GM12878 (cell line): ENCODE results near the gene PPIE. TPM values are rescaled to one million over a fixed set of nuclear protein-coding genes. Genes with fewer than 3 reads are reported as not detected.

Experiments used
- ATAC-seq: fragments of 200-7000 bp; cut with Tn5 transposase; 3 replicates; pipeline ENCODE4 v1.9.1; 2020; ENCODE audit warnings: mild to moderate bottlenecking, moderate library complexity
- BruUV-seq: library from RNA; stranded (reverse); fragments of 400-500 nt; replicated peaks from 2 replicates; lab custom pipeline; 2021; lab: Mats Ljungman, UMichigan
- CTCF ChIA-PET: fragments of 300-600 bp; sonication (Branson Sonifier 250); formaldehyde crosslinking; extraction: SDS; loops from one replicate; lab custom pipeline; 2021; ENCODE audit warnings: inconsistent platforms; lab: Yijun Ruan, JAX
- POLR2A ChIA-PET: fragments of 350-600 bp; formaldehyde crosslinking; extraction: SDS; loops from one replicate; lab custom pipeline; 2021; ENCODE audit warnings: inconsistent platforms; lab: Charles Lee
- RAD21 ChIA-PET: fragments of 300-600 bp; sonication (Branson Sonifier 250); formaldehyde crosslinking; loops from one replicate; lab custom pipeline; 2023; ENCODE audit warnings: antibody characterized with exemption; ENCODE audit not compliant: unreplicated experiment; lab: Charles Lee
- SMC1A ChIA-PET: fragments of 300-600 bp; sonication (Branson Sonifier 250); formaldehyde crosslinking; loops from one replicate; lab custom pipeline; 2023; ENCODE audit not compliant: unreplicated experiment, uncharacterized antibody; lab: Charles Lee
- DNase-seq: peaks from one replicate; pipeline ENCODE4 v3.0.0-alpha.2; 2011; ENCODE audit warnings: low read depth, low spot score
- FAIRE-seq: peaks from 3 replicates; lab custom pipeline; 2011; peaks lifted over from hg19 to GRCh38; lab: Jason Lieb, UNC
- H2AFZ ChIP-seq: 2 replicates; pipeline ENCODE4 v1.6.0; 2011; ENCODE audit warnings: low read depth, low read length, control low read depth; ENCODE audit not compliant: control insufficient read depth
- H3K27ac ChIP-seq: 2 replicates; pipeline ENCODE4 v1.5.1; 2011; ENCODE audit warnings: control low read depth; ENCODE audit not compliant: control insufficient read depth, insufficient read depth
- H3K27me3 ChIP-seq, 2 experiments: replicated peaks in 1 of 2; 2 replicates each; pipeline versions ENCODE4 v1.6.0 to v1.6.1; 2011; ENCODE audit warnings: low read length in 1 of 2; ENCODE audit not compliant: control insufficient read depth in 2 of 2, insufficient read depth in 2 of 2
- H3K36me3 ChIP-seq, 2 experiments: 2 replicates each; pipeline ENCODE4 v1.5.1; 2011; ENCODE audit warnings: low read length in 1 of 2; ENCODE audit not compliant: control insufficient read depth in 2 of 2, insufficient read depth in 2 of 2
- H3K4me1 ChIP-seq: 2 replicates; pipeline ENCODE4 v1.6.1; 2011; ENCODE audit warnings: mild to moderate bottlenecking, low read length, moderate library complexity, mixed read lengths; ENCODE audit not compliant: control insufficient read depth, insufficient read depth
- H3K4me2 ChIP-seq: 2 replicates; pipeline ENCODE4 v1.6.0; 2011; ENCODE audit warnings: control low read depth; ENCODE audit not compliant: control insufficient read depth, insufficient read depth
- H3K4me3 ChIP-seq: fragments of 200-600 bp; sonication (generic); 2 replicates; pipeline ENCODE4 v1.5.1; 2016
- H3K79me2 ChIP-seq: 2 replicates; pipeline ENCODE4 v1.6.0; 2011; ENCODE audit warnings: low read length; ENCODE audit not compliant: control insufficient read depth, insufficient read depth
- H3K9ac ChIP-seq: 2 replicates; pipeline ENCODE4 v1.8.0; 2011; ENCODE audit warnings: low read length, control low read depth, mixed read lengths; ENCODE audit not compliant: control insufficient read depth, insufficient read depth
- H3K9me3 ChIP-seq: replicated peaks from 3 replicates; pipeline ENCODE4 v1.5.1; 2011; ENCODE audit warnings: mild to moderate bottlenecking, low read length; ENCODE audit not compliant: control insufficient read depth, insufficient read depth
- H4K20me1 ChIP-seq: 2 replicates; pipeline ENCODE4 v1.6.0; 2011; ENCODE audit not compliant: control insufficient read depth, insufficient read depth
- BMI1 ChIP-seq: fragments of 450-650 bp; IDR thresholded peaks from 2 replicates; pipeline ENCODE4 v1.6.1; 2016; ENCODE audit warnings: mild to moderate bottlenecking, moderate library complexity, borderline replicate concordance
- CHD4 ChIP-seq: fragments of 200-600 bp; sonication (generic); IDR thresholded peaks from 2 replicates; pipeline ENCODE4 v1.6.1; 2016; ENCODE audit warnings: mild to moderate bottlenecking
- CREB1 ChIP-seq: IDR thresholded peaks from 2 replicates; pipeline ENCODE4 v1.6.1; 2012; ENCODE audit warnings: low read depth, mild to moderate bottlenecking, inconsistent platforms
- E2F4 ChIP-seq: IDR thresholded peaks from 2 replicates; pipeline ENCODE4 v1.6.1; 2012; ENCODE audit warnings: low read depth, low read length, improper control_type of control experiment
- KAT2A ChIP-seq: conservative IDR thresholded peaks from 2 replicates; pipeline ENCODE4 v1.6.1; 2011; ENCODE audit warnings: low read depth, low read length; ENCODE audit not compliant: control insufficient read depth
- KLF5 ChIP-seq: fragments of 450-650 bp; IDR thresholded peaks from 2 replicates; pipeline ENCODE4 v1.6.1; 2014; ENCODE audit warnings: mild to moderate bottlenecking; ENCODE audit not compliant: partially characterized antibody
- MXI1 ChIP-seq: fragments of 150-350 bp; IDR thresholded peaks from 2 replicates; pipeline ENCODE4 v1.6.1; 2011; ENCODE audit warnings: low read depth, mild to moderate bottlenecking, inconsistent platforms, low read length, improper control_type of control experiment
- NFIC ChIP-seq: IDR thresholded peaks from 2 replicates; pipeline ENCODE4 v1.6.1; 2012; ENCODE audit warnings: low read depth, mild to moderate bottlenecking, inconsistent platforms, low read length, moderate library complexity
- NRF1 ChIP-seq: conservative IDR thresholded peaks from 2 replicates; pipeline ENCODE4 v1.6.1; 2011; ENCODE audit warnings: mild to moderate bottlenecking, low read depth, low read length, improper control_type of control experiment
- POLR2AphosphoS2 ChIP-seq: IDR thresholded peaks from 2 replicates; pipeline ENCODE4 v1.6.1; 2011; ENCODE audit warnings: low read depth, mild to moderate bottlenecking, low read length, improper control_type of control experiment, moderate library complexity
- POLR2AphosphoS5 ChIP-seq: IDR thresholded peaks from 2 replicates; pipeline ENCODE4 v1.6.1; 2011; ENCODE audit warnings: mild to moderate bottlenecking, low read length, inconsistent platforms
- RAD21 ChIP-seq: IDR thresholded peaks from 2 replicates; pipeline ENCODE4 v1.6.1; 2011; ENCODE audit warnings: mild to moderate bottlenecking, low read depth, low read length, moderate library complexity; ENCODE audit not compliant: insufficient read depth
- SIN3A ChIP-seq: IDR thresholded peaks from 2 replicates; pipeline ENCODE4 v1.6.1; 2012; ENCODE audit warnings: low read depth, low read length, improper control_type of control experiment
- SIX5 ChIP-seq: IDR thresholded peaks from 2 replicates; pipeline ENCODE4 v1.6.1; 2011; ENCODE audit warnings: mild to moderate bottlenecking, low read depth, low read length, moderate library complexity; ENCODE audit not compliant: severe bottlenecking
- SMAD1 ChIP-seq: fragments of 450-650 bp; IDR thresholded peaks from 2 replicates; pipeline ENCODE4 v1.6.1; 2018; ENCODE audit warnings: mild to moderate bottlenecking, low read depth; ENCODE audit not compliant: partially characterized antibody
- SREBF2 ChIP-seq: IDR thresholded peaks from 2 replicates; pipeline ENCODE4 v1.6.1; 2012; ENCODE audit warnings: mild to moderate bottlenecking, low read length
- TAF1 ChIP-seq: IDR thresholded peaks from 2 replicates; pipeline ENCODE4 v1.6.1; 2011; ENCODE audit warnings: mild to moderate bottlenecking, low read depth, low read length, borderline replicate concordance
- ZNF274 ChIP-seq: IDR thresholded peaks from one replicate; pipeline ENCODE4 v1.8.0; 2011; ENCODE audit not compliant: insufficient read length, insufficient read depth
- ZSCAN29 ChIP-seq: fragments of 450-650 bp; IDR thresholded peaks from 2 replicates; pipeline ENCODE4 v1.6.1; 2017; ENCODE audit warnings: mild to moderate bottlenecking, moderate library complexity
- WGBS: methylation state at CpG from one replicate; pipeline ENCODE4 v1.1.6; 2016; ENCODE audit warnings: low lambda C conversion rate; ENCODE audit not compliant: insufficient replicate concordance, insufficient coverage; ENCODE audit errors: missing lambda C conversion rate; 5-methylcytosine and 5-hydroxymethylcytosine counted together
- in situ Hi-C: fragments of 300-500 bp; cut with MboI; formaldehyde crosslinking; loops from 9 replicates; pipeline ENCODE4 v1.14.3; 2018; ENCODE audit warnings: mixed read lengths
- intact Hi-C: fragments of 100-400 bp; cut with micrococcal nuclease; formaldehyde crosslinking; loops from one replicate; pipeline ENCODE4 v1.14.2; 2022; ENCODE audit not compliant: unreplicated experiment
- polyA plus RNA-seq, 11 experiments: library from polyadenylated mRNA; depleted of rRNA in 4 of 11; unstranded in 6 of 11; stranded (reverse) in 5 of 11; fragments of >200 nt; fragmentation: Nextera tagmentation in 4 of 11; fragmentation: Illumina TruSeq in 1 of 11; extraction: Ambion mirVana in 4 of 11; extraction: Trizol in 1 of 11; gene quantifications; 1 replicate in 1 of 11; 2 replicates in 10 of 11; pipeline versions ENCODE4 v1.2.1 to v1.2.3, GENCODE V29; 2011 to 2016; ENCODE audit warnings: inconsistent platforms in 2 of 11, missing spikeins in 2 of 11, low read depth in 1 of 11
- total RNA-seq, 4 experiments: library from RNA; depleted of rRNA in 3 of 4; stranded (reverse); fragments of >200 nt in 3 of 4; fragmentation: Illumina TruSeq in 1 of 4; extraction: Trizol in 1 of 4; gene quantifications; 2 replicates each; pipeline versions ENCODE4 v1.2.1 to v1.2.3, GENCODE V29; 2013 to 2021
- TF ChIP-seq, protein P1 (sequence below): IDR thresholded peaks from 2 replicates; pipeline ENCODE4 v1.6.1; 2012; ENCODE audit warnings: mild to moderate bottlenecking, low read depth, low read length

Gene PPIE
- total and polyA plus RNA-seq, 10 of the 15 experiments (the other 5 are each of a cell fraction or from before 2014, with no cell fraction given), result 36.6 to 163 (median 70.1) TPM

DNA sequence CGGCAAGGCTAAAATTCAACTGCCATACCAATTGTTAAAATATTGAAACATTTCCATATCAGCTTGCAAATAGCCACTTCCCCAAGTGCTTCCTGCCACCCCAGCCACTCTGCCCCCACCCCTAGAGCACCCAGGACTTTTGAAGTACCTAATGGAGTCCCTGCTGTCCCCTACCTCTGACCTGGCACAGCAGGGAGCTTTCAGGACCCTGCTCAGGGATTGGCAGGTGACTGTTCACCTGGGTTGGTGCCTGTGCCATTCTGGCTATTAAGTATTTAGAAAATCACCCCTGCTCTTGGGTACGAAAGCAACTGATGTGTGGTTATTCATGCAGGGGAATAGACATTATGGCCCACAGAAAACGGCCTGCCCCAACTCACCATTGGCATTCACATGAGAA, 38.3 kb upstream of the PPIE start:
- H3K27ac ChIP-seq, result no peak overlapping the region
- no peak overlapping the region for H3K4me2 ChIP-seq
- 33% methylated on average over 3 of the region's 3 CpGs for WGBS
- H3K79me2 ChIP-seq, result no peaks in the 10 kb centered on the region
- no peaks in the 10 kb centered on the region; a peak in 1 of 4 replicates for H3K27me3 ChIP-seq
- in situ Hi-C loops (no loop called here), intact Hi-C loops (no loop called here)
- no peaks in the 10 kb centered on the region for H3K36me3 ChIP-seq
- RAD21 ChIA-PET, result interaction anchor here (0.7 kb wide), 1 partner anchor 18 kb away, joined by 3 read pairs; no protein-coding TSS in a partner anchor
- H3K9me3 ChIP-seq, result no peaks in the 10 kb centered on the region
- CTCF ChIA-PET, result interaction anchor here (0.6 to 6.5 kb wide), 7 partner anchors 11 to 645 kb away, joined by 3 to 39 read pairs (median 3); no protein-coding TSS in a partner anchor
- FAIRE-seq (no peak), ATAC-seq (no peak), DNase-seq (no peak)
- H3K9ac ChIP-seq, result no peak overlapping the region
- H3K4me3 ChIP-seq, result no peak overlapping the region
- H2AFZ ChIP-seq, result no peak overlapping the region
- TF ChIP-seq SMAD1 (no peak), KLF5 (no peak), CHD4 (no peak), BMI1 (no peak), SIX5 (no peak), TAF1 (no peak), ZNF274 (no peak), SIN3A (no peak), NFIC (no peak), E2F4 (no peak), KAT2A (no peak), NRF1 (no peak), POLR2AphosphoS2 (no peak), MXI1 (no peak), ZSCAN29 (no peak), CREB1 (no peak), POLR2AphosphoS5 (no peak), SREBF2 (no peak), RAD21 (no peak)
- TF ChIP-seq, protein P1, sequence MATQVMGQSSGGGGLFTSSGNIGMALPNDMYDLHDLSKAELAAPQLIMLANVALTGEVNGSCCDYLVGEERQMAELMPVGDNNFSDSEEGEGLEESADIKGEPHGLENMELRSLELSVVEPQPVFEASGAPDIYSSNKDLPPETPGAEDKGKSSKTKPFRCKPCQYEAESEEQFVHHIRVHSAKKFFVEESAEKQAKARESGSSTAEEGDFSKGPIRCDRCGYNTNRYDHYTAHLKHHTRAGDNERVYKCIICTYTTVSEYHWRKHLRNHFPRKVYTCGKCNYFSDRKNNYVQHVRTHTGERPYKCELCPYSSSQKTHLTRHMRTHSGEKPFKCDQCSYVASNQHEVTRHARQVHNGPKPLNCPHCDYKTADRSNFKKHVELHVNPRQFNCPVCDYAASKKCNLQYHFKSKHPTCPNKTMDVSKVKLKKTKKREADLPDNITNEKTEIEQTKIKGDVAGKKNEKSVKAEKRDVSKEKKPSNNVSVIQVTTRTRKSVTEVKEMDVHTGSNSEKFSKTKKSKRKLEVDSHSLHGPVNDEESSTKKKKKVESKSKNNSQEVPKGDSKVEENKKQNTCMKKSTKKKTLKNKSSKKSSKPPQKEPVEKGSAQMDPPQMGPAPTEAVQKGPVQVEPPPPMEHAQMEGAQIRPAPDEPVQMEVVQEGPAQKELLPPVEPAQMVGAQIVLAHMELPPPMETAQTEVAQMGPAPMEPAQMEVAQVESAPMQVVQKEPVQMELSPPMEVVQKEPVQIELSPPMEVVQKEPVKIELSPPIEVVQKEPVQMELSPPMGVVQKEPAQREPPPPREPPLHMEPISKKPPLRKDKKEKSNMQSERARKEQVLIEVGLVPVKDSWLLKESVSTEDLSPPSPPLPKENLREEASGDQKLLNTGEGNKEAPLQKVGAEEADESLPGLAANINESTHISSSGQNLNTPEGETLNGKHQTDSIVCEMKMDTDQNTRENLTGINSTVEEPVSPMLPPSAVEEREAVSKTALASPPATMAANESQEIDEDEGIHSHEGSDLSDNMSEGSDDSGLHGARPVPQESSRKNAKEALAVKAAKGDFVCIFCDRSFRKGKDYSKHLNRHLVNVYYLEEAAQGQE, result no peak
- H3K4me1 ChIP-seq, result no peaks in the 10 kb centered on the region
- BruUV-seq, result no TSS peak
- POLR2A ChIA-PET, result no interaction called here
- SMC1A ChIA-PET, result interaction anchor here (0.8 to 1.8 kb wide), 3 partner anchors 27 to 99 kb away, joined by 3 to 5 read pairs (median 3); no protein-coding TSS in a partner anchor
- no peaks in the 10 kb centered on the region for H4K20me1 ChIP-seq
